Measurements from ENCODE around the gene CHST11.

Gene CHST11

GRCh38 chr12:104460973-104461698 is 4.4 kb downstream of the CHST11 start:
- no peak for DNase-seq

GRCh38 chr12:104462325-104462724 is 5.6 kb downstream of the CHST11 start:
- DNase-seq, result no peak

- DNase-seq, result no peak
Observed at GRCh38 chr12:104462931-104463339, 6.2 kb downstream of the CHST11 start.

- DNase-seq, result no peak
Observed at GRCh38 chr12:104463368-104463767, 6.6 kb downstream of the CHST11 start.

- no peak for DNase-seq
Observed at GRCh38 chr12:104464899-104465298, 8.2 kb downstream of the CHST11 start.

GRCh38 chr12:104466709-104467345 is 10.1 kb downstream of the CHST11 start:
- no peak for DNase-seq

GRCh38 chr12:104467346-104467837 is 10.6 kb downstream of the CHST11 start:
- no peak for DNase-seq

- DNase-seq, result no peak
Observed at GRCh38 chr12:104468371-104468770, 11.6 kb downstream of the CHST11 start.

- DNase-seq, result no peak
Observed at GRCh38 chr12:104469066-104469465, 12.3 kb downstream of the CHST11 start.

GRCh38 chr12:104469523-104469922 is 12.8 kb downstream of the CHST11 start:
- DNase-seq, result no peak

- no peak for DNase-seq
Observed at GRCh38 chr12:104470521-104470920, 13.8 kb downstream of the CHST11 start.

- DNase-seq, result no peak
Observed at GRCh38 chr12:104471336-104471735, 14.6 kb downstream of the CHST11 start.

- no peak for DNase-seq
Observed at GRCh38 chr12:104472748-104473147, 16.0 kb downstream of the CHST11 start.

- no peak for DNase-seq
Observed at GRCh38 chr12:104473374-104473983, 16.7 kb downstream of the CHST11 start.

GRCh38 chr12:104475271-104475670 is 18.5 kb downstream of the CHST11 start:
- DNase-seq, result no peak

- no peak for DNase-seq
Observed at GRCh38 chr12:104477510-104478390, 21.0 kb downstream of the CHST11 start.

GRCh38 chr12:104478396-104479122 is 21.8 kb downstream of the CHST11 start:
- DNase-seq, result no peak

GRCh38 chr12:104479123-104479662 is 22.4 kb downstream of the CHST11 start:
- no peak for DNase-seq

GRCh38 chr12:104480012-104480411 is 23.3 kb downstream of the CHST11 start:
- DNase-seq, result no peak

- no peak for DNase-seq
Observed at GRCh38 chr12:104480826-104481440, 24.2 kb downstream of the CHST11 start.

- no peak for DNase-seq
Observed at GRCh38 chr12:104482113-104482512, 25.4 kb downstream of the CHST11 start.
